ENCODE measurements around the gene DYNLT5.
"Not testable (repeated sequence)": the region's sequence is repeated elsewhere in the genome, so short reads cannot be mapped to it uniquely, and the experiment has no call there.

The DYNLT5 gene

GRCh38 chr1:66785800-66786199, 33.5 kb downstream of the DYNLT5 start:
- not testable (repeated sequence) for H3K14ac ChIP-seq (ENCODE audit: low read length); H3K18ac ChIP-seq (ENCODE audit: low read length); H3K4me2 ChIP-seq (ENCODE audit: low read length); H3K79me1 ChIP-seq (ENCODE audit: low read length); H2BK12ac ChIP-seq (ENCODE audit: low read length); H4K8ac ChIP-seq (ENCODE audit: low read depth, low read length); H2AFZ ChIP-seq (ENCODE audit: insufficient read depth, low read length, poor library complexity); H3K9me3 ChIP-seq (ENCODE audit: insufficient read depth, low read depth, low read length); H4K91ac ChIP-seq (ENCODE audit: low read depth, low read length); H3K79me2 ChIP-seq (ENCODE audit: control insufficient read depth, insufficient read depth, low read length, poor library complexity); H3K27ac ChIP-seq (ENCODE audit: low read depth, low read length); H3K4me3 ChIP-seq (ENCODE audit: low read depth, low read length); H2AK5ac ChIP-seq (ENCODE audit: low read length); H4K12ac ChIP-seq (ENCODE audit: low read depth, low read length); H3K4ac ChIP-seq (ENCODE audit: low read depth, low read length); H3K23ac ChIP-seq (ENCODE audit: low read length); DNase-seq; H3K27me3 ChIP-seq (ENCODE audit: insufficient read depth, low read length); H2BK120ac ChIP-seq (ENCODE audit: insufficient read depth, low read length, poor library complexity); H3K9ac ChIP-seq (ENCODE audit: low read length); H3K36me3 ChIP-seq (ENCODE audit: control insufficient read depth in 1 of 2, insufficient read depth in 2 of 2, low read length in 2 of 2); H2BK5ac ChIP-seq (ENCODE audit: low read depth, low read length, poor library complexity); H3K4me1 ChIP-seq (ENCODE audit: control insufficient read depth in 1 of 2, insufficient read depth in 2 of 2, low read length in 2 of 2)
- no CpG with 5 or more reads among the region's 2 CpGs for WGBS (ENCODE audit: extremely low coverage, insufficient coverage, insufficient read length)

GRCh38 chr1:66787641-66788040, 35.4 kb downstream of the DYNLT5 start:
- WGBS (ENCODE audit: extremely low coverage, insufficient coverage, insufficient read length), result no CpG with 5 or more reads among the region's 4 CpGs
- no peak for DNase-seq
- Histone ChIP-seq H3K14ac (ENCODE audit: low read length) (no peak overlapping the region), H3K23ac (ENCODE audit: low read length) (no peak overlapping the region), H3K9me3 (ENCODE audit: insufficient read depth, low read depth, low read length) (no peaks in the 10 kb centered on the region), H3K4me2 (ENCODE audit: low read length) (no peak overlapping the region), H4K91ac (ENCODE audit: low read depth, low read length) (no peak overlapping the region), H2BK12ac (ENCODE audit: low read length) (no peak overlapping the region), H3K4me3 (ENCODE audit: low read depth, low read length) (no peak overlapping the region), H3K79me1 (ENCODE audit: low read length) (no peaks in the 10 kb centered on the region), H4K8ac (ENCODE audit: low read depth, low read length) (no peak overlapping the region), H3K36me3 (ENCODE audit: control insufficient read depth in 1 of 2, insufficient read depth in 2 of 2, low read length in 2 of 2) (no peaks in the 10 kb centered on the region), H3K4ac (ENCODE audit: low read depth, low read length) (no peak overlapping the region), H2AFZ (ENCODE audit: insufficient read depth, low read length, poor library complexity) (no peak overlapping the region), H3K18ac (ENCODE audit: low read length) (no peak overlapping the region), H3K79me2 (ENCODE audit: control insufficient read depth, insufficient read depth, low read length, poor library complexity) (no peaks in the 10 kb centered on the region), H2BK120ac (ENCODE audit: insufficient read depth, low read length, poor library complexity) (no peak overlapping the region), H2AK5ac (ENCODE audit: low read length) (no peak overlapping the region), H3K9ac (ENCODE audit: low read length) (no peak overlapping the region), H4K12ac (ENCODE audit: low read depth, low read length) (no peak overlapping the region), H3K27ac (ENCODE audit: low read depth, low read length) (no peak overlapping the region), H2BK5ac (ENCODE audit: low read depth, low read length, poor library complexity) (no peak overlapping the region), H3K4me1 (ENCODE audit: control insufficient read depth in 1 of 2, insufficient read depth in 2 of 2, low read length in 2 of 2) (no peaks in the 10 kb centered on the region), H3K27me3 (ENCODE audit: insufficient read depth, low read length) (no peaks in the 10 kb centered on the region)

GRCh38 chr1:66788231-66788939, 36.1 kb downstream of the DYNLT5 start:
- DNase-seq, result peak in 1 of 2 donors; percentile 16
- Histone ChIP-seq H3K4me3 (ENCODE audit: low read depth, low read length) (no peak overlapping the region), H4K12ac (ENCODE audit: low read depth, low read length) (no peak overlapping the region), H4K91ac (ENCODE audit: low read depth, low read length) (no peak overlapping the region), H2BK120ac (ENCODE audit: insufficient read depth, low read length, poor library complexity) (no peak overlapping the region), H3K23ac (ENCODE audit: low read length) (no peak overlapping the region), H3K79me1 (ENCODE audit: low read length) (no peaks in the 10 kb centered on the region), H2AFZ (ENCODE audit: insufficient read depth, low read length, poor library complexity) (no peak overlapping the region), H3K18ac (ENCODE audit: low read length) (no peak overlapping the region), H2AK5ac (ENCODE audit: low read length) (no peak overlapping the region), H3K14ac (ENCODE audit: low read length) (no peak overlapping the region), H4K8ac (ENCODE audit: low read depth, low read length) (no peak overlapping the region), H3K4me1 (ENCODE audit: control insufficient read depth in 1 of 2, insufficient read depth in 2 of 2, low read length in 2 of 2) (no peaks in the 10 kb centered on the region), H3K27me3 (ENCODE audit: insufficient read depth, low read length) (no peaks in the 10 kb centered on the region), H3K9me3 (ENCODE audit: insufficient read depth, low read depth, low read length) (no peaks in the 10 kb centered on the region), H3K36me3 (ENCODE audit: control insufficient read depth in 1 of 2, insufficient read depth in 2 of 2, low read length in 2 of 2) (no peaks in the 10 kb centered on the region), H2BK12ac (ENCODE audit: low read length) (no peak overlapping the region), H2BK5ac (ENCODE audit: low read depth, low read length, poor library complexity) (no peak overlapping the region), H3K9ac (ENCODE audit: low read length) (no peak overlapping the region), H3K4ac (ENCODE audit: low read depth, low read length) (no peak overlapping the region), H3K4me2 (ENCODE audit: low read length) (no peak overlapping the region), H3K27ac (ENCODE audit: low read depth, low read length) (no peak overlapping the region), H3K79me2 (ENCODE audit: control insufficient read depth, insufficient read depth, low read length, poor library complexity) (no peaks in the 10 kb centered on the region)
- no CpG with 5 or more reads among the region's 6 CpGs for WGBS (ENCODE audit: extremely low coverage, insufficient coverage, insufficient read length)

- Histone ChIP-seq H2BK5ac (ENCODE audit: low read depth, low read length, poor library complexity) (no peak overlapping the region), H3K36me3 (ENCODE audit: control insufficient read depth in 1 of 2, insufficient read depth in 2 of 2, low read length in 2 of 2) (no peaks in the 10 kb centered on the region), H3K27me3 (ENCODE audit: insufficient read depth, low read length) (no peaks in the 10 kb centered on the region), H4K12ac (ENCODE audit: low read depth, low read length) (no peak overlapping the region), H3K9ac (ENCODE audit: low read length) (no peak overlapping the region), H3K4ac (ENCODE audit: low read depth, low read length) (no peak overlapping the region), H3K4me1 (ENCODE audit: control insufficient read depth in 1 of 2, insufficient read depth in 2 of 2, low read length in 2 of 2) (no peaks in the 10 kb centered on the region), H3K14ac (ENCODE audit: low read length) (no peak overlapping the region), H3K4me3 (ENCODE audit: low read depth, low read length) (no peak overlapping the region), H2BK120ac (ENCODE audit: insufficient read depth, low read length, poor library complexity) (no peak overlapping the region), H3K79me2 (ENCODE audit: control insufficient read depth, insufficient read depth, low read length, poor library complexity) (no peaks in the 10 kb centered on the region), H3K23ac (ENCODE audit: low read length) (no peak overlapping the region), H3K18ac (ENCODE audit: low read length) (no peak overlapping the region), H2AK5ac (ENCODE audit: low read length) (no peak overlapping the region), H2BK12ac (ENCODE audit: low read length) (no peak overlapping the region), H4K8ac (ENCODE audit: low read depth, low read length) (no peak overlapping the region), H3K9me3 (ENCODE audit: insufficient read depth, low read depth, low read length) (no peaks in the 10 kb centered on the region), H2AFZ (ENCODE audit: insufficient read depth, low read length, poor library complexity) (no peak overlapping the region), H4K91ac (ENCODE audit: low read depth, low read length) (no peak overlapping the region), H3K79me1 (ENCODE audit: low read length) (no peaks in the 10 kb centered on the region), H3K27ac (ENCODE audit: low read depth, low read length) (no peak overlapping the region), H3K4me2 (ENCODE audit: low read length) (no peak overlapping the region)
- WGBS (ENCODE audit: extremely low coverage, insufficient coverage, insufficient read length), result no CpG with 5 or more reads among the region's 5 CpGs
- peak in 1 of 2 donors; percentile 15 for DNase-seq
These were observed 39.7 kb downstream of the DYNLT5 start for GRCh38 chr1:66791621-66792610.
